Neutrophil (primary cell): ENCODE results near the gene TMEM181.

Source experiments
- H3K27ac ChIP-seq: fragments of 200-600 bp; sonication (generic); 2 replicates; pipeline ENCODE4 v1.5.1; 2016; ENCODE audit warnings: mild to moderate bottlenecking, moderate library complexity
- H3K27me3 ChIP-seq: fragments of 200-600 bp; sonication (generic); 2 replicates; pipeline ENCODE4 v1.6.0; 2016; ENCODE audit warnings: mild to moderate bottlenecking
- H3K36me3 ChIP-seq: fragments of 200-600 bp; sonication (generic); 2 replicates; pipeline ENCODE4 v1.5.1; 2017
- H3K4me1 ChIP-seq, 2 experiments: fragments of 200-600 bp in 1 of 2; sonication (generic) in 1 of 2; 1 replicate in 1 of 2; 2 replicates in 1 of 2; pipeline versions ENCODE4 v1.5.1 to v1.6.1; 2013 to 2016; ENCODE audit warnings: low read depth in 1 of 2, low read length in 1 of 2, mild to moderate bottlenecking in 1 of 2, moderate library complexity in 1 of 2; ENCODE audit not compliant: control insufficient read depth in 1 of 2, insufficient read depth in 1 of 2
- H3K4me3 ChIP-seq, 2 experiments: fragments of 200-600 bp in 1 of 2; sonication (generic) in 1 of 2; 1 replicate in 1 of 2; 2 replicates in 1 of 2; pipeline ENCODE4 v1.5.1; 2013 to 2016; ENCODE audit warnings: low read depth in 1 of 2, low read length in 1 of 2, mild to moderate bottlenecking in 1 of 2, moderate library complexity in 1 of 2
- H3K9me3 ChIP-seq: fragments of 200-600 bp; sonication (generic); 2 replicates; pipeline ENCODE4 v1.5.1; 2016
- CTCF ChIP-seq: fragments of 200-600 bp; sonication (generic); IDR thresholded peaks from 2 replicates; pipeline ENCODE4 v1.5.1; 2016; ENCODE audit warnings: antibody characterized with exemption

The TMEM181 gene

GRCh38 chr6:158584236-158584651 is 24.4 kb downstream of the TMEM181 start:
- Histone ChIP-seq H3K27ac (no peak overlapping the region), H3K4me1 (no peaks in the 10 kb centered on the region), H3K27me3 (no peaks in the 10 kb centered on the region), H3K4me3 (no peak overlapping the region), H3K9me3 (no peaks in the 10 kb centered on the region), H3K36me3 (peaks cover 46% of the 10 kb centered on the region)
- TF ChIP-seq CTCF: no peak

- no peak overlapping the region for H3K4me3 ChIP-seq
- peaks cover 70% of the 10 kb centered on the region for H3K36me3 ChIP-seq
- no peak overlapping the region for H3K27ac ChIP-seq
- no peaks in the 10 kb centered on the region for H3K4me1 ChIP-seq
- no peaks in the 10 kb centered on the region for H3K9me3 ChIP-seq
- no peaks in the 10 kb centered on the region for H3K27me3 ChIP-seq
- no peak for TF ChIP-seq CTCF
Observed at GRCh38 chr6:158586652-158587051, 26.8 kb downstream of the TMEM181 start.

GRCh38 chr6:158589366-158589765 is 29.5 kb downstream of the TMEM181 start:
- Histone ChIP-seq H3K27ac (no peak overlapping the region), H3K4me3 (no peak overlapping the region), H3K27me3 (no peaks in the 10 kb centered on the region), H3K9me3 (no peaks in the 10 kb centered on the region), H3K36me3 (peaks cover 86% of the 10 kb centered on the region), H3K4me1 (no peaks in the 10 kb centered on the region)
- TF ChIP-seq CTCF: no peak

- Histone ChIP-seq H3K4me3 (no peak overlapping the region), H3K4me1 (no peaks in the 10 kb centered on the region), H3K9me3 (no peaks in the 10 kb centered on the region), H3K27me3 (no peaks in the 10 kb centered on the region), H3K36me3 (peaks cover 73% of the 10 kb centered on the region), H3K27ac (no peak overlapping the region)
- no peak for TF ChIP-seq CTCF
Observed at GRCh38 chr6:158591134-158591809, 31.4 kb downstream of the TMEM181 start.

GRCh38 chr6:158591810-158592209 is 31.9 kb downstream of the TMEM181 start:
- Histone ChIP-seq H3K27ac (no peak overlapping the region), H3K9me3 (no peaks in the 10 kb centered on the region), H3K27me3 (no peaks in the 10 kb centered on the region), H3K4me3 (no peak overlapping the region), H3K36me3 (peaks cover 68% of the 10 kb centered on the region), H3K4me1 (no peaks in the 10 kb centered on the region)
- TF ChIP-seq CTCF: no peak
